ENCODE data around the gene DSP.

Gene DSP

GRCh38 chr6:7505189-7505699 is 36.2 kb upstream of the DSP start:
- DNase-seq (ENCODE audit: low read depth in 1 of 2, low spot score in 1 of 2): peak; percentile 26 to 39
- Histone ChIP-seq H3K27me3 (ENCODE audit: insufficient read depth, poor library complexity, severe bottlenecking) (no peaks in the 10 kb centered on the region), H3K27ac (replicated peaks) (no peak overlapping the region), H3K4me3 (replicated peaks; ENCODE audit: insufficient read depth, low read length) (no peak overlapping the region)
- TF ChIP-seq GABPA (IDR thresholded peaks at IDR 0.05; ENCODE audit: low read depth) (no peak), REST (IDR thresholded peaks at IDR 0.05; ENCODE audit: insufficient replicate concordance, low read depth) (no peak), CTCF (IDR thresholded peaks at IDR 0.05; ENCODE audit: insufficient read depth, low read length) (no peak), POLR2AphosphoS5 (IDR thresholded peaks at IDR 0.05; ENCODE audit: low read depth) (no peak), SPI1 (IDR thresholded peaks at IDR 0.05; ENCODE audit: borderline replicate concordance, low read depth) (no peak)

- no peak overlapping the region for H3K4me3 ChIP-seq (replicated peaks; ENCODE audit: insufficient read depth, low read length)
- H3K27me3 ChIP-seq (ENCODE audit: insufficient read depth, poor library complexity, severe bottlenecking): no peaks in the 10 kb centered on the region
- H3K27ac ChIP-seq (replicated peaks): no peak overlapping the region
- DNase-seq (ENCODE audit: low read depth in 1 of 2, low spot score in 1 of 2): no peak
- no peak for TF ChIP-seq GABPA (IDR thresholded peaks at IDR 0.05; ENCODE audit: low read depth)
- no peak for TF ChIP-seq REST (IDR thresholded peaks at IDR 0.05; ENCODE audit: insufficient replicate concordance, low read depth)
- no peak for TF ChIP-seq CTCF (IDR thresholded peaks at IDR 0.05; ENCODE audit: insufficient read depth, low read length)
- no peak for TF ChIP-seq POLR2AphosphoS5 (IDR thresholded peaks at IDR 0.05; ENCODE audit: low read depth)
- TF ChIP-seq SPI1 (IDR thresholded peaks at IDR 0.05; ENCODE audit: borderline replicate concordance, low read depth): no peak
These were observed 33.9 kb upstream of the DSP start for GRCh38 chr6:7507600-7507999.

DNA sequence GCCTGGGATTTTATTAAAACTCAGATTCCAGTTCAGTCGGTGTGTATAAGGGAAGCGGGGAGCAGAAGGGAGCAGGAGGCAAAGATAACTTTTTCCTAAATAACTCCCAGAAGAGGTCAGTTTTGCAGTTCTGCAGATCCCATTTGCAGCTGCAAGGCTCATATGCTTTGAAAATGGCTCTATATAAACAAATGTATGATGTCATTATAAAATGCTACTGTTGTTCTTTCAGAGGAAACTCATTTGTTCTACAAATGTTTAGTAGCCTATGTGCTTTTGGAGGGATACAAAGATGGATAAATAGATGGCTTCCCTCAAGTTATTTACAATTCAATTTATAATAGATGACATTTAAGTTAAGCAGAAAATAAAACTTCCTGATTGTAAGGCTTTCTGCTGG is 29.2 kb upstream of the DSP start:
- no peak overlapping the region for H3K4me3 ChIP-seq (replicated peaks; ENCODE audit: insufficient read depth, low read length)
- TF ChIP-seq SPI1 (IDR thresholded peaks at IDR 0.05; ENCODE audit: borderline replicate concordance, low read depth) (no peak), REST (IDR thresholded peaks at IDR 0.05; ENCODE audit: insufficient replicate concordance, low read depth) (no peak), GABPA (IDR thresholded peaks at IDR 0.05; ENCODE audit: low read depth) (no peak), POLR2AphosphoS5 (IDR thresholded peaks at IDR 0.05; ENCODE audit: low read depth) (no peak), CTCF (IDR thresholded peaks at IDR 0.05; ENCODE audit: insufficient read depth, low read length) (no peak)
- no peak for DNase-seq (ENCODE audit: low read depth in 1 of 2, low spot score in 1 of 2)

More for the DNA sequence above, 29.2 kb upstream of the DSP start:
- Histone ChIP-seq H3K27me3 (ENCODE audit: insufficient read depth, poor library complexity, severe bottlenecking) (no peaks in the 10 kb centered on the region), H3K27ac (replicated peaks) (no peak overlapping the region)
